HCT116 (cell line): ENCODE measurements around the gene IQGAP2.

ENCODE experiments used
- CTCF ChIP-seq, 3 experiments: fragments of 200-600 bp in 1 of 3; sonication (generic) in 1 of 3; IDR thresholded peaks in 2 of 3; conservative IDR thresholded peaks in 1 of 3; 2 replicates each; pipeline ENCODE4 v1.5.1; 2012 to 2017; ENCODE audit warnings: low read depth in 2 of 3, low read length in 2 of 3, antibody characterized with exemption in 1 of 3, borderline replicate concordance in 1 of 3, control low read depth in 1 of 3, mild to moderate bottlenecking in 1 of 3, mixed read lengths in 1 of 3, mixed run types in 1 of 3, moderate library complexity in 1 of 3; ENCODE audit not compliant: insufficient read depth in 1 of 3
- POLR2AphosphoS5 ChIP-seq: IDR thresholded peaks from 2 replicates; pipeline ENCODE4 v1.6.1; 2011; ENCODE audit warnings: mild to moderate bottlenecking, low read depth, low read length, moderate library complexity
- TF ChIP-seq, protein P1 (sequence below): IDR thresholded peaks from 2 replicates; pipeline ENCODE4 v1.6.1; 2012

GRCh38 chr5:76412511-76412910, 9.4 kb downstream of the IQGAP2 start:
- TF ChIP-seq, protein P1, sequence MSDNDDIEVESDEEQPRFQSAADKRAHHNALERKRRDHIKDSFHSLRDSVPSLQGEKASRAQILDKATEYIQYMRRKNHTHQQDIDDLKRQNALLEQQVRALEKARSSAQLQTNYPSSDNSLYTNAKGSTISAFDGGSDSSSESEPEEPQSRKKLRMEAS: no peak
- TF ChIP-seq CTCF (IDR thresholded peaks at IDR 0.05 in 2 of 3, conservative IDR thresholded peaks at IDR 0.05 in 1 of 3; ENCODE audit: borderline replicate concordance in 1 of 3, insufficient read depth in 1 of 3, low read depth in 2 of 3, low read length in 2 of 3) (no peak), POLR2AphosphoS5 (no peak)
